OCI-LY3 (cell line): ENCODE data around the gene TAS2R20.
"Not testable (repeated sequence)": the region's sequence is repeated elsewhere in the genome, so short reads cannot be mapped to it uniquely, and the experiment has no call there.

Experiments used
- H2AFZ ChIP-seq: fragments of 200-600, 300-600 bp; shearing (Covaris generic); 2 replicates; pipeline ENCODE4 v1.6.0; 2014; ENCODE audit warnings: antibody characterized with exemption, low read depth, low read length
- H3K27ac ChIP-seq: fragments of 200-600, 300-600 bp; sonication (generic); 2 replicates; pipeline ENCODE4 v1.5.1; 2014; ENCODE audit warnings: mild to moderate bottlenecking, low read length, moderate library complexity, mixed read lengths
- H3K27me3 ChIP-seq: fragments of 200-600, 300-600 bp; sonication (generic); 2 replicates; pipeline ENCODE4 v1.6.1; 2014; ENCODE audit warnings: low read depth, low read length, mixed read lengths
- H3K36me3 ChIP-seq: fragments of 200-600, 300-600 bp; sonication (generic); replicated peaks from 2 replicates; pipeline ENCODE3; 2014; ENCODE audit warnings: low read depth, low read length, mixed read lengths
- H3K4me1 ChIP-seq: fragments of 300-600, 200-600 bp; sonication (generic); 2 replicates; pipeline ENCODE4 v1.6.1; 2014; ENCODE audit warnings: low read length, mixed read lengths
- H3K4me2 ChIP-seq: fragments of 200-600, 300-600 bp; sonication (generic); 2 replicates; pipeline ENCODE4 v1.6.1; 2014; ENCODE audit warnings: low read length, mixed read lengths
- H3K4me3 ChIP-seq: fragments of 300-600, 200-600 bp; sonication (generic); 2 replicates; pipeline ENCODE4 v1.5.1; 2014; ENCODE audit warnings: antibody characterized with exemption, mild to moderate bottlenecking, low read length, moderate library complexity
- H3K79me2 ChIP-seq: fragments of 300-600, 200-600 bp; shearing (Covaris generic); 2 replicates; pipeline ENCODE4 v1.6.1; 2014; ENCODE audit warnings: mild to moderate bottlenecking, low read length, mixed read lengths
- H3K9ac ChIP-seq: fragments of 300-600, 200-600 bp; shearing (Covaris generic); 2 replicates; pipeline ENCODE4 v1.6.0; 2014; ENCODE audit warnings: mild to moderate bottlenecking, low read length, moderate library complexity
- H3K9me3 ChIP-seq: fragments of 200-600, 300-600 bp; shearing (Covaris generic); 2 replicates; pipeline ENCODE4 v1.6.1; 2014; ENCODE audit warnings: low read length, mixed read lengths; ENCODE audit not compliant: insufficient read depth
- H4K20me1 ChIP-seq: fragments of 200-600, 300-600 bp; sonication (generic); 2 replicates; pipeline ENCODE4 v1.6.1; 2016; ENCODE audit warnings: low read length, mixed read lengths; ENCODE audit not compliant: insufficient read depth
- CTCF ChIP-seq: fragments of 200-600, 300-600 bp; sonication (generic); IDR thresholded peaks from 2 replicates; pipeline ENCODE4 v1.5.1; 2014; ENCODE audit warnings: antibody characterized with exemption, low read length, low read depth
- EZH2phosphoT487 ChIP-seq: fragments of 200-600 bp; shearing (Covaris generic); IDR thresholded peaks from 2 replicates; pipeline ENCODE4 v1.6.1; 2018; ENCODE audit warnings: antibody characterized with exemption, mixed run types, low read depth

TAS2R20 gene

GRCh38 chr12:10998204-10998603, at the start of gene TAS2R20:
TSS of gene TAS2R20 (minus strand) at chr12:10998304. CDS start at chr12:10997875, 429 bp downstream.
- Histone ChIP-seq H3K4me1 (no peaks in the 10 kb centered on the region), H3K27ac (no peak within 1 kb of the TSS), H3K4me2 (no peak within 1 kb of the TSS), H4K20me1 (no peaks in the 10 kb centered on the region), H2AFZ (no peak within 1 kb of the TSS), H3K9ac (no peak within 1 kb of the TSS), H3K27me3 (no peaks in the 10 kb centered on the region), H3K79me2 (no peaks in the 10 kb centered on the region), H3K36me3 (peaks cover 4% of the 10 kb centered on the region), H3K4me3 (no peak within 1 kb of the TSS), H3K9me3 (no peaks in the 10 kb centered on the region)
- TF ChIP-seq EZH2phosphoT487, result no peak
- TF ChIP-seq CTCF, result no peak

- not testable (repeated sequence) for H4K20me1 ChIP-seq, H3K4me3 ChIP-seq, H3K4me1 ChIP-seq, H3K9ac ChIP-seq, H3K4me2 ChIP-seq, H3K27me3 ChIP-seq, H2AFZ ChIP-seq, H3K27ac ChIP-seq, H3K9me3 ChIP-seq, H3K79me2 ChIP-seq
- H3K36me3 ChIP-seq, result peaks cover 15% of the 10 kb centered on the region
Observed at GRCh38 chr12:11041366-11041765, 43.3 kb upstream of the TAS2R20 start.

GRCh38 chr12:11040162-11040561, 42.1 kb upstream of the TAS2R20 start:
- Histone ChIP-seq H3K79me2 (peaks cover 8% of the 10 kb centered on the region; the same call in 1 of the 2 replicates), H3K9me3 (no peaks in the 10 kb centered on the region), H3K9ac (no peak overlapping the region), H3K27me3 (no peaks in the 10 kb centered on the region), H3K4me3 (no peak overlapping the region), H4K20me1 (no peaks in the 10 kb centered on the region), H3K36me3 (peaks cover 15% of the 10 kb centered on the region), H2AFZ (no peak overlapping the region), H3K4me2 (no peak overlapping the region), H3K4me1 (no peaks in the 10 kb centered on the region), H3K27ac (no peak overlapping the region)
- TF ChIP-seq EZH2phosphoT487, result no peak
- no peak for TF ChIP-seq CTCF

GRCh38 chr12:11039171-11039570, 41.1 kb upstream of the TAS2R20 start:
- TF ChIP-seq CTCF (no peak), EZH2phosphoT487 (no peak)
- Histone ChIP-seq H3K4me2 (no peak overlapping the region), H3K4me1 (no peaks in the 10 kb centered on the region), H3K9me3 (no peaks in the 10 kb centered on the region), H2AFZ (no peak overlapping the region), H3K27ac (no peak overlapping the region), H4K20me1 (no peaks in the 10 kb centered on the region), H3K9ac (no peak overlapping the region), H3K79me2 (peaks cover 8% of the 10 kb centered on the region; the same call in 1 of the 2 replicates), H3K27me3 (no peaks in the 10 kb centered on the region), H3K4me3 (no peak overlapping the region), H3K36me3 (peaks cover 9% of the 10 kb centered on the region)

GRCh38 chr12:11033959-11034358, 35.9 kb upstream of the TAS2R20 start:
- H3K4me2 ChIP-seq, H3K4me1 ChIP-seq, H3K79me2 ChIP-seq, H4K20me1 ChIP-seq, H3K9ac ChIP-seq, H3K27ac ChIP-seq, H3K4me3 ChIP-seq, H3K36me3 ChIP-seq, H3K27me3 ChIP-seq, H2AFZ ChIP-seq, H3K9me3 ChIP-seq: not testable (repeated sequence)
